T1000 (cell line): ENCODE measurements around the gene IGFBP5.

Experiments
- DNase-seq: peaks from one replicate; lab custom pipeline; 2025; ENCODE audit warnings: mixed read lengths; lab: John Stamatoyannopoulos, UW

Gene IGFBP5

GRCh38 chr2:216714376-216714775 is 19.0 kb upstream of the IGFBP5 start:
- DNase-seq, result no peak

- DNase-seq, result no peak
These were observed 18.5 kb upstream of the IGFBP5 start for GRCh38 chr2:216713691-216714336.

- DNase-seq, result no peak
These were observed 16.0 kb upstream of the IGFBP5 start for GRCh38 chr2:216711348-216711747.

GRCh38 chr2:216710551-216711301 is 15.4 kb upstream of the IGFBP5 start:
- no peak for DNase-seq

- no peak for DNase-seq
These were observed 7.4 kb upstream of the IGFBP5 start for GRCh38 chr2:216702756-216703155.

GRCh38 chr2:216701544-216701943 is 6.2 kb upstream of the IGFBP5 start:
- no peak for DNase-seq

GRCh38 chr2:216700781-216701180 is 5.4 kb upstream of the IGFBP5 start:
- no peak for DNase-seq

- no peak for DNase-seq
These were observed 4.8 kb upstream of the IGFBP5 start for GRCh38 chr2:216700088-216700567.

GRCh38 chr2:216698895-216699294 is 3.5 kb upstream of the IGFBP5 start:
- DNase-seq, result no peak

- no peak for DNase-seq
These were observed 2.9 kb upstream of the IGFBP5 start for GRCh38 chr2:216698293-216698692.

GRCh38 chr2:216696751-216697560 is 1.6 kb upstream of the IGFBP5 start:
- DNase-seq, result no peak

- no peak for DNase-seq
These were observed 972 bp upstream of the IGFBP5 start for GRCh38 chr2:216696321-216696720.

- no peak for DNase-seq
These were observed 527 bp downstream of the IGFBP5 start for GRCh38 chr2:216694826-216695217.

- no peak for DNase-seq
These were observed 1.1 kb downstream of the IGFBP5 start for GRCh38 chr2:216694082-216694825.

- no peak for DNase-seq
These were observed 1.8 kb downstream of the IGFBP5 start for GRCh38 chr2:216693414-216694080.

GRCh38 chr2:216692636-216693413 is 2.5 kb downstream of the IGFBP5 start:
- no peak for DNase-seq

- no peak for DNase-seq
These were observed 4.3 kb downstream of the IGFBP5 start for GRCh38 chr2:216690853-216691741.

- DNase-seq, result no peak
These were observed 4.9 kb downstream of the IGFBP5 start for GRCh38 chr2:216690456-216690852.

- DNase-seq, result no peak
These were observed 6.0 kb downstream of the IGFBP5 start for GRCh38 chr2:216689397-216689796.
